PFSK-1 (cell line): ENCODE data around the gene KIFAP3.

ENCODE experiments used
- FOXP2 ChIP-seq: optimal IDR thresholded peaks from 2 replicates; pipeline ENCODE3; 2011; ENCODE audit warnings: borderline replicate concordance, control low read depth, inconsistent platforms; ENCODE audit not compliant: insufficient read depth; ENCODE audit errors: extremely low read length, extremely low read depth
- POLR2AphosphoS5 ChIP-seq: IDR thresholded peaks from 2 replicates; pipeline ENCODE4 v1.6.1; 2012; ENCODE audit warnings: low read depth, mild to moderate bottlenecking, control low read depth, low read length, moderate library complexity
- REST ChIP-seq, 2 experiments: IDR thresholded peaks; 2 replicates each; pipeline versions ENCODE4 v1.6.1 to v1.8.0; 2011 to 2012; ENCODE audit warnings: low read depth in 2 of 2, low read length in 2 of 2, control low read depth in 1 of 2, inconsistent platforms in 1 of 2, mild to moderate bottlenecking in 1 of 2, moderate library complexity in 1 of 2; ENCODE audit not compliant: insufficient read depth in 1 of 2
- SIN3A ChIP-seq: IDR thresholded peaks from 2 replicates; pipeline ENCODE4 v1.6.1; 2012; ENCODE audit warnings: mild to moderate bottlenecking, low read length, moderate library complexity, borderline replicate concordance; ENCODE audit not compliant: insufficient read depth
- TAF1 ChIP-seq: IDR thresholded peaks from 2 replicates; pipeline ENCODE4 v1.6.1; 2012; ENCODE audit warnings: low read length, control low read depth, borderline replicate concordance; ENCODE audit not compliant: insufficient read depth

KIFAP3 gene

GRCh38 chr1:170078610-170079189 lies 4.2 kb upstream of the KIFAP3 start:
- TF ChIP-seq REST (IDR thresholded peaks at IDR 0.05; ENCODE audit: insufficient read depth in 1 of 2, low read depth in 2 of 2, low read length in 2 of 2) (no peak), TAF1 (no peak), SIN3A (no peak), FOXP2 (no peak), POLR2AphosphoS5 (no peak)

DNA sequence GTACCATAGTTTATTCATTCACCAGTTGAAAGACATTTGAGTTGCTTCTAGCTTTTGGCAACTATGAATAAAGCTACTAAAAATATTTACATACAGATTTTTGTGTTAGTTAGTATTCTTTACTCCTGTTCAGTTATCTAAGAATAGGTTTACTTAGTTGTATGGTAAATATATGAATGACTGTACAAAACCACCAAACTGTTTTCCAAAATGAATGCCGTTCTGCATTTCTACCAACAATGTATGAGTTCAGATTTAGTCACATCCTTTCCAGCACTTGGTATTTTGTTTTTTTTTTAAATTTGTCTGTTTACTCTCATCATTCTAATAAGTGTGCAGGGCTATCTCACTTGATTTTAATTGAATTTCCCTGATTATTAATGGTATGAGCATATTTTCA lies 3.4 kb upstream of the KIFAP3 start:
- TF ChIP-seq FOXP2, result no peak
- TF ChIP-seq TAF1, result no peak
- TF ChIP-seq SIN3A, result no peak
- no peak for TF ChIP-seq REST (IDR thresholded peaks at IDR 0.05; ENCODE audit: insufficient read depth in 1 of 2, low read depth in 2 of 2, low read length in 2 of 2)
- no peak for TF ChIP-seq POLR2AphosphoS5

DNA sequence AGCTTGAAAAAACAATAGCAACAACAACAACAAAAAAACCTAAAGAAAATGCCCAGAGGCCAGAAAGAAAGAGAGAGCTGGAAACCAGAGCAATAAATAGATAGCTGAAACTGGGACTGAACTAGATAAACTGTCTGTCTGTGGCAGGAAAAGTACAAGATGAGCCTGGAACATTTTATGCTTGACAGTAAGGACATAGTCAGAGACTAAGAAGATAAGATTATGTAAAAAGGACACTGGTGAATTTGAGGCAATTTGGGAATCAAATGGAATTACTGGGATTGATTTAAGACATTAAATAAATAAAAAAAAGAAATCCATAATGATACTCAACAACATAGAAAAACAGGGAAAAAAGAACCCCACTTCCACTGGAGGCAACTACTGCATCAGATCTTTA lies 1.7 kb upstream of the KIFAP3 start:
- TF ChIP-seq REST (IDR thresholded peaks at IDR 0.05; ENCODE audit: insufficient read depth in 1 of 2, low read depth in 2 of 2, low read length in 2 of 2) (no peak), FOXP2 (no peak), SIN3A (no peak), TAF1 (no peak), POLR2AphosphoS5 (no peak)

DNA sequence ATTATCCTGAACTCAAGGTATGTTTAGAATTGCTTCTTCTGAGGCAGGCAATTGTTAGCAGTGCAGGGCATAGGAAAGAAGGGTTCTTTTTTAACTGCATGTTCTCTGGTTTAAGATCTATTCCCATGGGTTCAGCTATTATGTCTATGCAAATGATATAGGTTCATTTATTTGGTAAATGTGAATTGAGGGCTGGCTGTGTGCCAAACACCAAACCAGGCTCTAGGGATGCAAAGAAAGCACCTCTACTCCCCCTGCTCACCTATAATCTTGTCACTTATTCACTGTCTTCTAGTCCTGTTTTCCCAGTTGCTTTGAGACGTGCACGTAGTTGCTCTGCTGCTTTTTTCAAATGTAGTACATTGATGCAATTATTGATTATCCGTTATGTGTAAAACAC lies 691 bp upstream of the KIFAP3 start:
- TF ChIP-seq REST (IDR thresholded peaks at IDR 0.05; ENCODE audit: insufficient read depth in 1 of 2, low read depth in 2 of 2, low read length in 2 of 2) (no peak), POLR2AphosphoS5 (no peak)

- TF ChIP-seq SIN3A (no peak), POLR2AphosphoS5 (no peak), TAF1 (no peak), FOXP2 (no peak), REST (IDR thresholded peaks at IDR 0.05; ENCODE audit: insufficient read depth in 1 of 2, low read depth in 2 of 2, low read length in 2 of 2) (no peak)
Measured at GRCh38 chr1:170073893-170074249, 624 bp downstream of the KIFAP3 start.
